Memory B cell (primary cell): ENCODE results near the gene ZC3H11A.
"Not testable (repeated sequence)": the region's sequence is repeated elsewhere in the genome, so short reads cannot be mapped to it uniquely, and the experiment has no call there.

Experiments used
- ATAC-seq: fragments of 150-1000 bp; cut with Tn5 transposase; 2 replicates; pipeline ENCODE4 v1.10.0; 2021; ENCODE audit warnings: low read depth, mild to moderate bottlenecking, moderate library complexity
- DNase-seq, 2 donors: peaks; one replicate each; pipeline ENCODE4 v3.0.0; 2022; ENCODE audit warnings: low spot score in 2 of 2
- H3K27ac Mint-ChIP-seq: one replicate; pipeline ENCODE4 v1.8.0; 2022; ENCODE audit warnings: mild to moderate bottlenecking, moderate library complexity, mixed read lengths
- H3K27me3 Mint-ChIP-seq: one replicate; pipeline ENCODE4 v1.8.0; 2022; ENCODE audit warnings: mixed read lengths
- H3K36me3 Mint-ChIP-seq: one replicate; pipeline ENCODE4 v1.8.0; 2022; ENCODE audit warnings: mild to moderate bottlenecking, mixed read lengths
- H3K4me1 Mint-ChIP-seq: one replicate; pipeline ENCODE4 v1.8.0; 2022; ENCODE audit warnings: mixed read lengths
- H3K4me3 Mint-ChIP-seq: one replicate; pipeline ENCODE4 v1.8.0; 2022; ENCODE audit warnings: mild to moderate bottlenecking, moderate library complexity, mixed read lengths
- H3K9me3 Mint-ChIP-seq: one replicate; pipeline ENCODE4 v1.8.0; 2022; ENCODE audit warnings: mixed read lengths

ZC3H11A gene

GRCh38 chr1:203797216-203797615, 1.8 kb downstream of the ZC3H11A start:
- no peak for ATAC-seq
- Mint-ChIP-seq H3K4me1 (peaks cover 20% of the 10 kb centered on the region), H3K4me3 (peak overlapping the region; percentile 97), H3K36me3 (peaks cover 12% of the 10 kb centered on the region), H3K27me3 (no peaks in the 10 kb centered on the region), H3K9me3 (peaks cover 2% of the 10 kb centered on the region), H3K27ac (peak overlapping the region; percentile 52)
- DNase-seq: no peak

DNA sequence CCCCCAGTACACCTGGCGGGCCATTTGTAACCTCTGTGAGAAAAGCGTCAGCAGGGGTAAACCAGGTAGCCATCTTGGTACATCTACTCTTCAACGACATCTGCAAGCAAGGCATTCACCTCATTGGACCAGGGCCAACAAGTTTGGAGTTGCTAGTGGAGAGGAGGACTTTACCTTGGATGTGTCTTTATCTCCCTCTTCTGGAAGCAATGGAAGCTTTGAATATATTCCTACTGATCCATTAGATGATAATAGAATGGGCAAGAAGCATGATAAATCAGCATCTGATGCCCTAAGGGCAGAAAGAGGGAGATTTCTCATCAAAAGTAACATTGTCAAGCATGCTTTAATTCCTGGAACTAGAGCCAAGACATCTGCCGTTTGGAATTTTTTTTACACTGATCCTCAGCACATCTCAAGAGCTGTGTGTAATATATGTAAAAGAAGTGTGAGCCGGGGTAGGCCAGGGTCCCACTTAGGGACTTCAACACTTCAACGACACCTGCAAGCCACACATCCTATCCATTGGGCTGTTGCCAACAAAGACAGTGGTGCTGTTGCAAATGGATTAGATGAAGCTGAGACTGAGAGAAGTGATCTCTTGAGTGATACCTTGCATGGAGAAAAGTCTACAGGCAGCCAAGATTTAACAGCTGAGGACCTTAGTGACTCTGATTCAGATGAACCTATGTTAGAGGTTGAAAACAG, 2.7 kb downstream of the ZC3H11A start:
- Mint-ChIP-seq H3K4me3 (no peak overlapping the region), H3K36me3 (peaks cover 14% of the 10 kb centered on the region), H3K4me1 (peaks cover 23% of the 10 kb centered on the region), H3K9me3 (peaks cover 2% of the 10 kb centered on the region), H3K27me3 (no peaks in the 10 kb centered on the region), H3K27ac (peak overlapping the region; percentile 52)
- ATAC-seq (no peak), DNase-seq (no peak)

DNA sequence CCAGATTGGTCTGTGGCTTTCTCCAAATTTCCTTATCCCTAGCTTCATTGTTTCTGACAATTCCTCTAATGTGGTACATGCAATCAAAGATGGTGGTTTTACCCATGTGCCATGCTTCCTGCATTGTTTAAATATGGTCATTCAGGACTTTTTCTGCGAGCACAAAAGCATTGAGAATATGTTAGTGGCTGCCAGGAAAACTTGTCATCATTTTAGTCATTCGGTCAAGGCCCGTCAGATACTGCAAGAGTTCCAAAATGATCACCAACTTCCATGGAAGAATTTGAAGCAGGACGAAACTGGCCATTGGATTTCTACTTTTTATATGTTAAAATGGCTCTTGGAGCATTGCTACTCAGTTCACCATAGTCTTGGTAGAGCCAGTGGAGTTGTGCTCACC, 3.7 kb downstream of the ZC3H11A start:
- Mint-ChIP-seq H3K4me1 (peaks cover 30% of the 10 kb centered on the region), H3K4me3 (no peak overlapping the region), H3K27ac (no peak overlapping the region), H3K9me3 (peaks cover 2% of the 10 kb centered on the region), H3K36me3 (peaks cover 19% of the 10 kb centered on the region), H3K27me3 (no peaks in the 10 kb centered on the region)
- ATAC-seq (no peak), DNase-seq (no peak)

GRCh38 chr1:203799971-203800370, 4.5 kb downstream of the ZC3H11A start:
- Mint-ChIP-seq H3K36me3 (peaks cover 22% of the 10 kb centered on the region), H3K27ac (peak overlapping the region; percentile 28), H3K27me3 (no peaks in the 10 kb centered on the region), H3K9me3 (peaks cover 2% of the 10 kb centered on the region), H3K4me1 (peaks cover 34% of the 10 kb centered on the region), H3K4me3 (no peak overlapping the region)
- ATAC-seq (no peak), DNase-seq (no peak)

- Mint-ChIP-seq H3K27ac (no peak overlapping the region), H3K4me3 (no peak overlapping the region), H3K9me3 (no peaks in the 10 kb centered on the region), H3K36me3 (peaks cover 24% of the 10 kb centered on the region), H3K4me1 (peaks cover 24% of the 10 kb centered on the region), H3K27me3 (no peaks in the 10 kb centered on the region)
- no peak for ATAC-seq
- DNase-seq: no peak
Observed at GRCh38 chr1:203805689-203806088, 10.3 kb downstream of the ZC3H11A start.

DNA sequence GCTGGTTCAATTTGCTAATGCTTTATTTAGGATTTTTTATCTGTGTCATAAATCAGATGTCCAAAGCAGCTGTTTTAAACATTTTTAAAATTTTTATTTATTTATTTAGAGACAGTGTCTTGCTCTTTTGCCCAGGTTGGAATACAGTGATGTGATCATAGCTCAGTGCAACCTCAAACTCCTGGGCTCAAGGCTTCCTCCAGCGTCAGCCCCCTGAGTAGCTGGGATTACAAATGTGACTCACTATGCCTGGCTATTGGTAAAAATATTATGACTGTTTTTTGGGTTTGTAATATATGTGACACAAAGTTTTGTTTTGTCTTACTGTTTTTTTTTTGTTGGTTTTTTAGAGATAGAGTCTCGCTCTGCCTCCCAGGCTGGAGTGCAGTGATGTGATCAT, 11.8 kb downstream of the ZC3H11A start:
- Mint-ChIP-seq H3K27me3 (no peaks in the 10 kb centered on the region), H3K27ac (no peak overlapping the region), H3K4me1 (peaks cover 22% of the 10 kb centered on the region), H3K36me3 (peaks cover 25% of the 10 kb centered on the region), H3K9me3 (no peaks in the 10 kb centered on the region), H3K4me3 (no peak overlapping the region)
- DNase-seq: no peak
- ATAC-seq: no peak

- no peaks in the 10 kb centered on the region for H3K27me3 Mint-ChIP-seq
- ATAC-seq: no peak
- no peak overlapping the region for H3K4me3 Mint-ChIP-seq
- peaks cover 11% of the 10 kb centered on the region for H3K4me1 Mint-ChIP-seq
- H3K9me3 Mint-ChIP-seq: peaks cover 2% of the 10 kb centered on the region
- H3K36me3 Mint-ChIP-seq: peaks cover 23% of the 10 kb centered on the region
- no peak for DNase-seq
- H3K27ac Mint-ChIP-seq: no peak overlapping the region
Observed at GRCh38 chr1:203813581-203814341, 18.3 kb downstream of the ZC3H11A start.

DNA sequence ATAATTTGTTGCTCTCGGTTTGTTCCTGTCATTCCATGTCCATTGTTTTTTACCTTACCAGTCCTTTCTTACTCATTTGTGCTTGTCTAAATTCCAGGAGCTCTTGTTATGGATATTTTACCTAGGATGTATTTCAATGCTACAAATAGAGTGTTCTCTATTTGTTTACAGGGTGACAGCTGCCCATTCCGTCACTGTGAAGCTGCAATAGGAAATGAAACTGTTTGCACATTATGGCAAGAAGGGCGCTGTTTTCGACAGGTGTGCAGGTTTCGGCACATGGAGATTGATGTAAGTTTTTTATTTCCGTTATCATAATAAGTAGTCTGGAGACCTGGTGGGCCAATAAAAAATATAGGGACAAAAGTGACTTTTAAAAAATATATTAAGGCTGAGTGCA, 23.0 kb downstream of the ZC3H11A start:
- peaks cover 2% of the 10 kb centered on the region for H3K9me3 Mint-ChIP-seq
- H3K4me3 Mint-ChIP-seq: peak overlapping the region; percentile 36
- peak; percentile 96 for ATAC-seq
- H3K27ac Mint-ChIP-seq: peak overlapping the region; percentile 93
- peak in 1 of 2 donors; percentile 20 for DNase-seq
- H3K27me3 Mint-ChIP-seq: no peaks in the 10 kb centered on the region
- peaks cover 22% of the 10 kb centered on the region for H3K4me1 Mint-ChIP-seq
- peaks cover 39% of the 10 kb centered on the region for H3K36me3 Mint-ChIP-seq

GRCh38 chr1:203823306-203823705, 27.9 kb downstream of the ZC3H11A start:
- Mint-ChIP-seq H3K4me1 (peaks cover 18% of the 10 kb centered on the region), H3K9me3 (no peaks in the 10 kb centered on the region), H3K4me3 (no peak overlapping the region), H3K27ac (peak overlapping the region; percentile 50), H3K27me3 (no peaks in the 10 kb centered on the region), H3K36me3 (peaks cover 36% of the 10 kb centered on the region)
- DNase-seq: no peak
- no peak for ATAC-seq

DNA sequence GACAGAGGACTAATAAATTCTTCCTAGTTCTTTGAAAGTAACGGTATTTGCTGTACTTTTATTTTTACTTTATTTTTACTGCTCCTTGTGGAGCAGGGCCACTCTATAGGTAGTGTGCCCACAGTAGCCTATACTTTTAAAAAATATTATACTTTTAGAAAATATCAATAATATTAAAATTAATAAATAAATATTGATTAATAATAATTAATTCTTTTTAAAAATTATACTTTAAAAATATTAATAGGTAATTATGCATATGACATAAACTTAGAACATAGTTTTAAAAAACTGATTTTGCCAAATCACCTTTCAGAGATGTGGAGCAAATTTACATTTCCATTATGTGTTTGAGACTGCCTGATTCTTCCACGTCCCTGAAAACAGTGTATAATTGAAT, 30.8 kb downstream of the ZC3H11A start:
- no peak for ATAC-seq
- H3K4me3 Mint-ChIP-seq: no peak overlapping the region
- peaks cover 32% of the 10 kb centered on the region for H3K36me3 Mint-ChIP-seq
- no peaks in the 10 kb centered on the region for H3K27me3 Mint-ChIP-seq
- H3K9me3 Mint-ChIP-seq: no peaks in the 10 kb centered on the region
- no peak overlapping the region for H3K27ac Mint-ChIP-seq
- DNase-seq: no peak
- H3K4me1 Mint-ChIP-seq: peaks cover 18% of the 10 kb centered on the region

DNA sequence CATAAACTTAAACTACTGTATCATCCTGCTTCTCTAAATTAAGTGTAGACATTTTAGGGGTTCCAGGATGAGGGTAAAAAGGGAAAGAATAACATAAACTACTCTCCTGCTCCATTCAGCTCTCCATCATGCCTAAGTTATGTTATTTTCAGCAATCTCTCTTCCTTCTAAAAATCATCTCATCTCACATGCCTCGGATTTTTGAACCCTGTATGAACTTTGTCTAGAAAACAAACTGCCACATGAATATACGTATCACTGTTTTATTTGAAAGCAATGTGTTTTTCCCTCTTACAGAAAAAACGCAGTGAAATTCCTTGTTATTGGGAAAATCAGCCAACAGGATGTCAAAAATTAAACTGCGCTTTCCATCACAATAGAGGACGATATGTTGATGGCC, 32.6 kb downstream of the ZC3H11A start:
- DNase-seq (no peak), ATAC-seq (no peak)
- H3K27ac Mint-ChIP-seq: no peak overlapping the region
- no peaks in the 10 kb centered on the region for H3K9me3 Mint-ChIP-seq
- no peak overlapping the region for H3K4me3 Mint-ChIP-seq
- H3K4me1 Mint-ChIP-seq: peaks cover 11% of the 10 kb centered on the region
- H3K36me3 Mint-ChIP-seq: peaks cover 21% of the 10 kb centered on the region
- no peaks in the 10 kb centered on the region for H3K27me3 Mint-ChIP-seq

DNA sequence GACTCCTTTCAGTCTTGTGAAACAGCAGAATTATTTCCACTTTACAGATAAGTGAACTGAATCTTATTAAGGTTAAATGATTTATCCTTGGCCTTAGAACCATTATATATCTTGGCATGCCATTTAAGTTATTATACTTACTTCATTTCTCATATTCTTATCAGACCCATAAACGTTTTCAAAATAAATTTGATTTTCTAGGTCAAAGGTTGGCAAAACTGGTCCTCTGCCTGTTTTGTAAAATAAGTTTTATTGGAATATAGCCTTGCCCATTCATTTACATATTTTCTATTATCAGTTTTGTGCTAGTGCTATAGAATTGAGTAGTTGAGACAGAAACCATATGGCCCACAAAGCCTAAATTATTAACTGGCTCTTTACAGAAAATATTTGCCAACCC, 33.1 kb downstream of the ZC3H11A start:
- H3K4me1 Mint-ChIP-seq: peaks cover 11% of the 10 kb centered on the region
- H3K4me3 Mint-ChIP-seq: no peak overlapping the region
- ATAC-seq: no peak
- no peaks in the 10 kb centered on the region for H3K9me3 Mint-ChIP-seq
- no peaks in the 10 kb centered on the region for H3K27me3 Mint-ChIP-seq
- no peak for DNase-seq
- no peak overlapping the region for H3K27ac Mint-ChIP-seq
- peaks cover 21% of the 10 kb centered on the region for H3K36me3 Mint-ChIP-seq

DNA sequence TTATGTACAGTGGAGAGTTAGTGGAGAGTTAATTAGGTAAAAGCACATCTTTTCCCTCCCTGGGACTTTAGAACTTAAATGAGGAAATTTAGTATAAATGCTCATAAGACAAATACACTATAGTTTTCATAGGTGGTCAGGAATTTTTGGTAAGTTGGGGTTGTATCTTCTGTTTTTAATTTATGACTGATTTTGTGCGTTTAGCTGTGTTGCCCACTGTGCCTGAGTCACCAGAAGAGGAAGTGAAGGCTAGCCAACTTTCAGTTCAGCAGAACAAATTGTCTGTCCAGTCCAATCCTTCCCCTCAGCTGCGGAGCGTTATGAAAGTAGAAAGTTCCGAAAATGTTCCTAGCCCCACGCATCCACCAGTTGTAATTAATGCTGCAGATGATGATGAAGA, 33.8 kb downstream of the ZC3H11A start:
- not testable (repeated sequence) for H3K9me3 Mint-ChIP-seq, DNase-seq, H3K27me3 Mint-ChIP-seq, H3K4me3 Mint-ChIP-seq
- peak; percentile 47 for ATAC-seq
- peaks cover 23% of the 10 kb centered on the region for H3K36me3 Mint-ChIP-seq
- H3K4me1 Mint-ChIP-seq: peaks cover 11% of the 10 kb centered on the region
- H3K27ac Mint-ChIP-seq: peak overlapping the region; percentile 45

- Mint-ChIP-seq H3K9me3 (no peaks in the 10 kb centered on the region), H3K36me3 (peaks cover 27% of the 10 kb centered on the region), H3K4me3 (no peak overlapping the region), H3K4me1 (no peaks in the 10 kb centered on the region), H3K27me3 (no peaks in the 10 kb centered on the region), H3K27ac (no peak overlapping the region)
- DNase-seq (no peak), ATAC-seq (no peak)
Observed at GRCh38 chr1:203835476-203835875, 40.1 kb downstream of the ZC3H11A start.
